Measurements from ENCODE around the gene RBM15. TPM values are rescaled to one million over a fixed set of nuclear protein-coding genes. Genes with fewer than 3 reads are reported as not detected.

The RBM15 gene, protein sequence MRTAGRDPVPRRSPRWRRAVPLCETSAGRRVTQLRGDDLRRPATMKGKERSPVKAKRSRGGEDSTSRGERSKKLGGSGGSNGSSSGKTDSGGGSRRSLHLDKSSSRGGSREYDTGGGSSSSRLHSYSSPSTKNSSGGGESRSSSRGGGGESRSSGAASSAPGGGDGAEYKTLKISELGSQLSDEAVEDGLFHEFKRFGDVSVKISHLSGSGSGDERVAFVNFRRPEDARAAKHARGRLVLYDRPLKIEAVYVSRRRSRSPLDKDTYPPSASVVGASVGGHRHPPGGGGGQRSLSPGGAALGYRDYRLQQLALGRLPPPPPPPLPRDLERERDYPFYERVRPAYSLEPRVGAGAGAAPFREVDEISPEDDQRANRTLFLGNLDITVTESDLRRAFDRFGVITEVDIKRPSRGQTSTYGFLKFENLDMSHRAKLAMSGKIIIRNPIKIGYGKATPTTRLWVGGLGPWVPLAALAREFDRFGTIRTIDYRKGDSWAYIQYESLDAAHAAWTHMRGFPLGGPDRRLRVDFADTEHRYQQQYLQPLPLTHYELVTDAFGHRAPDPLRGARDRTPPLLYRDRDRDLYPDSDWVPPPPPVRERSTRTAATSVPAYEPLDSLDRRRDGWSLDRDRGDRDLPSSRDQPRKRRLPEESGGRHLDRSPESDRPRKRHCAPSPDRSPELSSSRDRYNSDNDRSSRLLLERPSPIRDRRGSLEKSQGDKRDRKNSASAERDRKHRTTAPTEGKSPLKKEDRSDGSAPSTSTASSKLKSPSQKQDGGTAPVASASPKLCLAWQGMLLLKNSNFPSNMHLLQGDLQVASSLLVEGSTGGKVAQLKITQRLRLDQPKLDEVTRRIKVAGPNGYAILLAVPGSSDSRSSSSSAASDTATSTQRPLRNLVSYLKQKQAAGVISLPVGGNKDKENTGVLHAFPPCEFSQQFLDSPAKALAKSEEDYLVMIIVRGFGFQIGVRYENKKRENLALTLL
- total RNA-seq = 14.1 and 18.3 TPM in 2 replicates

DNA sequence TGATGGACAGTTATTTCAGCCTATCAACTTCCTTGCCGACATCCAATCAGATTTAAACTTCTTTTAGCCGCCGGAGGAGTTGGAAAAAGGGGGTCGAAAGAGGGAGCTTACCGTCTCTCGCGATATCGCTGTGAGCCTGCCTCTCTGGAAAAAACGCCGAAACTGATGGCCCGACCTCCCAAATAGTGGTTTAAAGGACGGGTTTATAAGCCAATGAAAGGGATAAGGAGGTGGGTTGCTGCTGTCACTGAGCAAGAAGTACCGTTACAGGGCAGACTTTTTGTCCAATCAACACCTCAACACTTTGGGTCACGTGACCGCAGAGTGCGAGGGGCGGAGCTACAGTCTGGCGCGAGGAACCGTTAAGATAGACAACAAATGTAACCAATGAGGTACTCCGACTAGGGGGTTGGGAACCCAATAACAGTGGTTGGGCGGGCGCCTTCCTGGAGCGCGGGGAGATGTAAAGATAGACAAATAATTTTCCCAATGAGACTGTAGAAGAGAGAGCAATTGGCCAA, at the start of gene RBM15:
Gene RBM15 (plus strand): TSS at position 492 of the 521 bp plus-strand sequence. CDS start 29 bp downstream, at position 521.

DNA sequence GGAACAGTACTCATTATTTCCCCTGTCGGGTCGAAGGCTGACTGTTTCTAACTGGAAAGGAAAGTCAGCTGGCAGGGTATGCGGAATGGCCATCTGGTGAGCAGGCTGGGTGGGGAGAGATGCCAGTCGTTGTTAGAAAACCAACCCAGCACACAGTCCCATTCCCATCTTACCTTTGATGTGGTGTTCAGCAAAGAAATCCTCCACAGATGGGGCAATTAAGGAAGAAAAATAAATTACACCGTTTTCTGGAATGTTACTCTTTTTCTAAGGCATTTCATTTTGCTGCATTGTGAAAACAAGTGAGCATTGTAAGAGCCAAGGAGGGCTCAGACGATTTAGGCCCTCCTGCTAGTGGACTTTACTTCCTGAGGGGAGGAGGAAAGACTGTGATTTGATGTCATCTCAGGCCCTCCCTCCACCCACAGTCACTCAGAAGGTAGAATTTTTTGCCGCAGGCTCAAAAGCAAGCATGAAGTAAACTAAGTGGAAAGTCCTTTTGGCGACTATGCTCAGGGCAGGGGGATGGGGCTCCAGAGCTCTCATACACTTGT, 51.6 kb downstream of the RBM15 start, which contains the start of gene SLC16A4:
Gene SLC16A4 (minus strand): TSS at position 335 of the 554 bp plus-strand sequence. CDS start 1,703 bp downstream, outside the sequence.

Other genes with a start within 250 kb of the RBM15 start
- gene UBL4B, start 226.9 kb upstream of the RBM15 start, total RNA-seq = not detected in 2 replicates
- gene SLC6A17, start 188.9 kb upstream of the RBM15 start, total RNA-seq = not detected in 2 replicates
- 4.4 and 5.3 TPM in 2 replicates for gene KCNC4, start 129.1 kb upstream of the RBM15 start, total RNA-seq
- gene SLC16A4, start 51.6 kb downstream of the RBM15 start, total RNA-seq = 0.95 and 1.2 TPM in 2 replicates
- 109 and 129 TPM in 2 replicates for gene LAMTOR5, start 68.3 kb downstream of the RBM15 start, total RNA-seq
- not detected in 2 replicates for gene PROK1, start 111.8 kb downstream of the RBM15 start, total RNA-seq
- gene KCNA10, start 179.8 kb downstream of the RBM15 start, total RNA-seq = not detected in 2 replicates

All from hair follicular keratinocyte (primary cell).